Subcutaneous abdominal adipose tissue (tissue), 5 donors: Measurements from ENCODE around the gene GNAZ.

Source experiments
- H3K27ac ChIP-seq: one replicate; pipeline ENCODE4 v1.7.0; 2013; ENCODE audit warnings: low read depth, mild to moderate bottlenecking, inconsistent platforms, low read length, moderate library complexity
- H3K27me3 ChIP-seq, 5 donors: one replicate each; pipeline ENCODE4 v1.7.0; 2013; ENCODE audit warnings: low read length in 5 of 5, inconsistent platforms in 1 of 5; ENCODE audit not compliant: control insufficient read depth in 5 of 5, insufficient read depth in 4 of 5
- H3K36me3 ChIP-seq, 5 donors: one replicate each; pipeline ENCODE4 v1.7.0; 2013; ENCODE audit warnings: low read length in 5 of 5; ENCODE audit not compliant: control insufficient read depth in 5 of 5, insufficient read depth in 5 of 5
- H3K4me1 ChIP-seq, 5 donors: one replicate each; pipeline ENCODE4 v1.7.0; 2013; ENCODE audit warnings: low read length in 5 of 5, mild to moderate bottlenecking in 3 of 5, moderate library complexity in 1 of 5; ENCODE audit not compliant: control insufficient read depth in 5 of 5, insufficient read depth in 5 of 5
- H3K4me3 ChIP-seq, 5 donors: one replicate each; pipeline ENCODE4 v1.7.0; 2013; ENCODE audit warnings: low read length in 5 of 5, low read depth in 1 of 5
- H3K9ac ChIP-seq, 5 donors: one replicate each; pipeline ENCODE4 v1.7.0; 2013; ENCODE audit warnings: low read length in 5 of 5, mild to moderate bottlenecking in 4 of 5, moderate library complexity in 3 of 5
- H3K9me3 ChIP-seq, 5 donors: one replicate each; pipeline ENCODE4 v1.7.0; 2013; ENCODE audit warnings: low read length in 5 of 5; ENCODE audit not compliant: control insufficient read depth in 5 of 5
- donor health status: healthy.
- donor health status: healthy.
- donor health status: healthy.
- donor health status: healthy.
- donor health status: healthy.

Gene GNAZ

GRCh38 chr22:23110922-23111527 is 40.7 kb downstream of the GNAZ start:
- peaks cover 0 to 5% (median 0%) of the 10 kb centered on the region in 5 donors for H3K36me3 ChIP-seq
- peaks cover 0 to 57% (median 17%) of the 10 kb centered on the region in 5 donors for H3K4me1 ChIP-seq
- no peak overlapping the region for H3K27ac ChIP-seq
- peaks cover 0 to 5% (median 0%) of the 10 kb centered on the region in 5 donors for H3K27me3 ChIP-seq
- no peak overlapping the region for H3K4me3 ChIP-seq
- no peak overlapping the region for H3K9ac ChIP-seq
- no peaks in the 10 kb centered on the region for H3K9me3 ChIP-seq

- Histone ChIP-seq H3K36me3 (peaks cover 0 to 5% (median 0%) of the 10 kb centered on the region in 5 donors), H3K27ac (no peak overlapping the region), H3K4me3 (no peak overlapping the region), H3K9me3 (no peaks in the 10 kb centered on the region), H3K9ac (peak overlapping the region in 1 of 5 donors; percentile 45), H3K4me1 (peaks cover 0 to 63% (median 20%) of the 10 kb centered on the region in 5 donors), H3K27me3 (peaks cover 0 to 5% (median 0%) of the 10 kb centered on the region in 5 donors)
These were observed 42.2 kb downstream of the GNAZ start for GRCh38 chr22:23112472-23113012.

GRCh38 chr22:23113067-23113846 is 42.9 kb downstream of the GNAZ start:
- H3K27ac ChIP-seq = no peak overlapping the region
- H3K4me1 ChIP-seq = peaks cover 0 to 70% (median 23%) of the 10 kb centered on the region in 5 donors
- H3K9me3 ChIP-seq = no peaks in the 10 kb centered on the region
- H3K27me3 ChIP-seq = peaks cover 0 to 5% (median 0%) of the 10 kb centered on the region in 5 donors
- no peak overlapping the region for H3K4me3 ChIP-seq
- H3K9ac ChIP-seq = peak overlapping the region in 1 of 5 donors; percentile 45
- peaks cover 0 to 2% (median 0%) of the 10 kb centered on the region in 5 donors for H3K36me3 ChIP-seq

- peaks cover 0 to 5% (median 0%) of the 10 kb centered on the region in 5 donors for H3K27me3 ChIP-seq
- no peaks in the 10 kb centered on the region for H3K9me3 ChIP-seq
- H3K4me3 ChIP-seq = no peak overlapping the region
- H3K27ac ChIP-seq = no peak overlapping the region
- H3K9ac ChIP-seq = no peak overlapping the region
- peaks cover 0 to 2% (median 0%) of the 10 kb centered on the region in 5 donors for H3K36me3 ChIP-seq
- H3K4me1 ChIP-seq = peaks cover 0 to 76% (median 30%) of the 10 kb centered on the region in 5 donors
These were observed 43.8 kb downstream of the GNAZ start for GRCh38 chr22:23113847-23114720.

- H3K27me3 ChIP-seq = peaks cover 0 to 5% (median 0%) of the 10 kb centered on the region in 5 donors
- no peak overlapping the region for H3K4me3 ChIP-seq
- H3K9me3 ChIP-seq = no peaks in the 10 kb centered on the region
- H3K4me1 ChIP-seq = peaks cover 0 to 76% (median 30%) of the 10 kb centered on the region in 5 donors
- H3K9ac ChIP-seq = no peak overlapping the region
- H3K27ac ChIP-seq = no peak overlapping the region
- H3K36me3 ChIP-seq = peaks cover 0 to 2% (median 0%) of the 10 kb centered on the region in 5 donors
These were observed 44.4 kb downstream of the GNAZ start for GRCh38 chr22:23114721-23115020.

GRCh38 chr22:23115369-23115768 is 45.0 kb downstream of the GNAZ start:
- Histone ChIP-seq H3K9ac (no peak overlapping the region), H3K36me3 (peaks cover 0 to 2% (median 0%) of the 10 kb centered on the region in 5 donors), H3K27me3 (peaks cover 0 to 5% (median 0%) of the 10 kb centered on the region in 5 donors), H3K4me1 (peaks cover 0 to 76% (median 28%) of the 10 kb centered on the region in 5 donors), H3K27ac (no peak overlapping the region), H3K9me3 (no peaks in the 10 kb centered on the region), H3K4me3 (no peak overlapping the region)

- no peak overlapping the region for H3K9ac ChIP-seq
- no peaks in the 10 kb centered on the region for H3K9me3 ChIP-seq
- H3K4me1 ChIP-seq = peaks cover 0 to 76% (median 26%) of the 10 kb centered on the region in 5 donors
- H3K36me3 ChIP-seq = peaks cover 0 to 2% (median 0%) of the 10 kb centered on the region in 5 donors
- no peak overlapping the region for H3K27ac ChIP-seq
- H3K27me3 ChIP-seq = peaks cover 0 to 5% (median 0%) of the 10 kb centered on the region in 5 donors
- no peak overlapping the region for H3K4me3 ChIP-seq
These were observed 45.6 kb downstream of the GNAZ start for GRCh38 chr22:23115825-23116494.

- H3K27me3 ChIP-seq = peaks cover 0 to 5% (median 0%) of the 10 kb centered on the region in 5 donors
- H3K27ac ChIP-seq = no peak overlapping the region
- no peak overlapping the region for H3K9ac ChIP-seq
- H3K36me3 ChIP-seq = peaks cover 0 to 2% (median 0%) of the 10 kb centered on the region in 5 donors
- no peaks in the 10 kb centered on the region for H3K9me3 ChIP-seq
- H3K4me1 ChIP-seq = peaks cover 0 to 70% (median 26%) of the 10 kb centered on the region in 5 donors
- H3K4me3 ChIP-seq = no peak overlapping the region
These were observed 46.4 kb downstream of the GNAZ start for GRCh38 chr22:23116506-23117263.

GRCh38 chr22:23117275-23117674 is 47.0 kb downstream of the GNAZ start:
- peaks cover 0 to 2% (median 0%) of the 10 kb centered on the region in 5 donors for H3K36me3 ChIP-seq
- no peak overlapping the region for H3K9ac ChIP-seq
- H3K27me3 ChIP-seq = peaks cover 0 to 5% (median 0%) of the 10 kb centered on the region in 5 donors
- no peak overlapping the region for H3K4me3 ChIP-seq
- no peak overlapping the region for H3K27ac ChIP-seq
- H3K9me3 ChIP-seq = no peaks in the 10 kb centered on the region
- H3K4me1 ChIP-seq = peaks cover 0 to 64% (median 22%) of the 10 kb centered on the region in 5 donors
